B cell (primary cell): ENCODE data around the gene TCF21. TPM values are rescaled to one million over a fixed set of nuclear protein-coding genes. Genes with fewer than 3 reads are reported as not detected.

Source experiments
- ATAC-seq: fragments of 200-7000 bp; cut with Tn5 transposase; one replicate; pipeline ENCODE4 v1.10.0; 2021; ENCODE audit warnings: low read depth, mild to moderate bottlenecking, moderate number of reproducible peaks, moderate library complexity
- CTCF ChIA-PET: fragments of 350-600 bp; sonication (Branson Sonifier 250); formaldehyde crosslinking; loops from one replicate; lab custom pipeline; 2021; ENCODE audit warnings: antibody characterized with exemption, inconsistent platforms; lab: Charles Lee
- POLR2A ChIA-PET: fragments of 350-600 bp; sonication (Branson Sonifier 250); formaldehyde crosslinking; loops from one replicate; lab custom pipeline; 2021; ENCODE audit warnings: antibody characterized with exemption; lab: Charles Lee
- DNase-seq: peaks from one replicate; pipeline ENCODE4 v3.0.0; 2013
- H2AFZ ChIP-seq: 2 replicates; pipeline ENCODE4 v1.6.1; 2012; ENCODE audit warnings: mild to moderate bottlenecking, low read depth, low read length; ENCODE audit not compliant: insufficient read depth, poor library complexity, severe bottlenecking
- H3K27ac ChIP-seq, 2 donors: 1 replicate in 1 of 2; 2 replicates in 1 of 2; pipeline ENCODE4 v1.5.1; 2012 to 2013; ENCODE audit warnings: low read length in 2 of 2, mild to moderate bottlenecking in 2 of 2, moderate library complexity in 1 of 2
- H3K27me3 ChIP-seq, 4 experiments: fragments of 200-600 bp in 1 of 4; sonication (generic) in 1 of 4; replicated peaks in 1 of 4; 1 replicate in 2 of 4; 2 replicates in 2 of 4; pipeline versions ENCODE4 v1.6.1 to v1.7.0; 2013 to 2016; ENCODE audit warnings: low read length in 3 of 4, mild to moderate bottlenecking in 2 of 4, mixed read lengths in 1 of 4, moderate library complexity in 1 of 4; ENCODE audit not compliant: insufficient read depth in 4 of 4, control insufficient read depth in 3 of 4; ENCODE audit errors: control extremely low read depth in 1 of 4
- H3K36me3 ChIP-seq, 2 experiments: replicated peaks in 1 of 2; 1 replicate in 1 of 2; 2 replicates in 1 of 2; pipeline versions ENCODE4 v1.6.1 to v1.7.1; 2013; ENCODE audit warnings: low read length in 1 of 2; ENCODE audit not compliant: insufficient read depth in 2 of 2, control insufficient read depth in 1 of 2; ENCODE audit errors: control extremely low read depth in 1 of 2, extremely low read depth in 1 of 2
- H3K4me1 ChIP-seq, 2 donors: fragments of 200-600 bp in 1 of 2; sonication (generic) in 1 of 2; 1 replicate in 1 of 2; 2 replicates in 1 of 2; pipeline versions ENCODE4 v1.5.1 to v1.6.1; 2013 to 2017; ENCODE audit warnings: low read length in 2 of 2; ENCODE audit not compliant: control insufficient read depth in 2 of 2, insufficient read depth in 2 of 2
- H3K4me2 ChIP-seq: replicated peaks from 2 replicates; pipeline ENCODE3; 2012; ENCODE audit warnings: mild to moderate bottlenecking, low read depth, low read length; ENCODE audit not compliant: poor library complexity, severe bottlenecking
- H3K4me3 ChIP-seq, 5 experiments: fragments of 200-600 bp in 1 of 5; sonication (generic) in 1 of 5; 1 replicate in 3 of 5; 2 replicates in 2 of 5; pipeline versions ENCODE4 v1.5.1 to v1.7.0; 2011 to 2016; ENCODE audit warnings: low read length in 4 of 5, mild to moderate bottlenecking in 4 of 5, low read depth in 2 of 5, control low read depth in 1 of 5, moderate library complexity in 1 of 5; ENCODE audit not compliant: insufficient read depth in 1 of 5; ENCODE audit errors: control extremely low read depth in 1 of 5, extremely low read depth in 1 of 5
- H3K79me2 ChIP-seq: fragments of 200-600 bp; sonication (generic); one replicate; pipeline ENCODE4 v1.6.0; 2016; ENCODE audit warnings: low read length; ENCODE audit not compliant: control insufficient read depth, insufficient read depth
- H3K9ac ChIP-seq: fragments of 200-600 bp; sonication (generic); 2 replicates; pipeline ENCODE4 v1.6.1; 2017; ENCODE audit warnings: mild to moderate bottlenecking, low read length, moderate library complexity
- H3K9me3 ChIP-seq, 3 donors: one replicate each; pipeline versions ENCODE4 v1.6.1 to v1.7.1; 2013; ENCODE audit warnings: low read length in 2 of 3; ENCODE audit not compliant: control insufficient read depth in 2 of 3, insufficient read depth in 1 of 3; ENCODE audit errors: control extremely low read depth in 1 of 3
- H4K20me1 ChIP-seq: 2 replicates; pipeline ENCODE4 v1.6.0; 2012; ENCODE audit warnings: mild to moderate bottlenecking, low read length; ENCODE audit not compliant: insufficient read depth, control insufficient read depth, poor library complexity, severe bottlenecking
- H3K27ac Mint-ChIP-seq: one replicate; pipeline ENCODE4 v1.8.0; 2021; ENCODE audit warnings: mixed read lengths
- H3K27me3 Mint-ChIP-seq: one replicate; pipeline ENCODE4 v1.8.0; 2021; ENCODE audit warnings: mixed read lengths
- H3K4me1 Mint-ChIP-seq: one replicate; pipeline ENCODE4 v1.8.0; 2021; ENCODE audit warnings: mixed read lengths
- H3K4me3 Mint-ChIP-seq: one replicate; pipeline ENCODE4 v1.8.0; 2021; ENCODE audit warnings: mixed read lengths
- H3K9me3 Mint-ChIP-seq: one replicate; pipeline ENCODE4 v1.8.0; 2022; ENCODE audit warnings: mixed read lengths; ENCODE audit not compliant: insufficient read depth
- CTCF ChIP-seq: fragments of 200-600 bp; IDR thresholded peaks from one replicate; pipeline ENCODE4 v1.8.0; 2022; ENCODE audit warnings: antibody characterized with exemption, mild to moderate bottlenecking
- EZH2 ChIP-seq: IDR thresholded peaks from 2 replicates; pipeline ENCODE4 v1.6.1; 2012; ENCODE audit warnings: borderline replicate concordance, low read depth, mild to moderate bottlenecking, moderate library complexity, low read length; ENCODE audit not compliant: insufficient read depth, poor library complexity, severe bottlenecking
- WGBS: methylation state at CpG from one replicate; pipeline ENCODE4 v1.1.5; 2013; ENCODE audit warnings: missing lambda C conversion rate; ENCODE audit not compliant: insufficient coverage; 5-methylcytosine and 5-hydroxymethylcytosine counted together
- intact Hi-C: fragments of 100-400 bp; cut with micrococcal nuclease; formaldehyde crosslinking; loops from one replicate; pipeline ENCODE4 v1.10.0; 2022
- polyA plus RNA-seq: library from polyadenylated mRNA; depleted of rRNA; stranded (reverse); fragments of >200 nt; gene quantifications from 2 replicates; pipeline ENCODE4 v1.2.3, GENCODE V29; 2012
- total RNA-seq, 2 donors: library from RNA; stranded (reverse); fragments of 120-200 nt in 1 of 2; gene quantifications; 1 replicate in 1 of 2; 2 replicates in 1 of 2; pipeline versions ENCODE4 v1.2.3 to v1.2.4, GENCODE V29; 2013 to 2022

The TCF21 gene
- total and polyA plus RNA-seq, 2 donors (not counting 1 experiment from before 2014, with no cell fraction given): not detected

- DNase-seq (no peak), ATAC-seq (no peak)
- no peak overlapping the region for H2AFZ ChIP-seq
- H3K27me3 ChIP-seq: peaks cover 0 to 61% (median 49%) of the 10 kb centered on the region in 4 experiments
- no peaks in the 10 kb centered on the region for H4K20me1 ChIP-seq
- H3K27ac ChIP-seq: no peak overlapping the region
- no peak overlapping the region for H3K4me3 ChIP-seq
- Mint-ChIP-seq H3K27ac (no peak overlapping the region), H3K4me1 (peaks cover 23% of the 10 kb centered on the region), H3K4me3 (no peak overlapping the region), H3K27me3 (peaks cover 74% of the 10 kb centered on the region), H3K9me3 (no peaks in the 10 kb centered on the region)
- TF ChIP-seq EZH2 (no peak), CTCF (no peak)
- no peak overlapping the region for H3K4me2 ChIP-seq
- CTCF ChIA-PET: no interaction called here
- H3K36me3 ChIP-seq: no peaks in the 10 kb centered on the region
- peaks cover 0 to 11% (median 0%) of the 10 kb centered on the region in 3 donors for H3K9me3 ChIP-seq
- POLR2A ChIA-PET: no interaction called here
- no peak overlapping the region for H3K9ac ChIP-seq
- WGBS: 9% methylated on average over 42 of the region's 45 CpGs
- intact Hi-C loops: no loop called here
- peaks cover 17 to 26% of the 10 kb centered on the region in 2 donors for H3K4me1 ChIP-seq
- no peaks in the 10 kb centered on the region for H3K79me2 ChIP-seq
Observed at GRCh38 chr6:133895573-133896343, 6.8 kb downstream of the TCF21 start.

- Histone ChIP-seq H3K4me3 (no peak overlapping the region), H3K4me1 (peaks cover 13 to 21% of the 10 kb centered on the region in 2 donors), H3K9me3 (peaks cover 0 to 8% (median 0%) of the 10 kb centered on the region in 3 donors), H3K9ac (no peak overlapping the region), H3K4me2 (no peak overlapping the region), H3K27me3 (peaks cover 0 to 58% (median 46%) of the 10 kb centered on the region in 4 experiments), H3K79me2 (no peaks in the 10 kb centered on the region), H3K36me3 (no peaks in the 10 kb centered on the region), H4K20me1 (no peaks in the 10 kb centered on the region), H3K27ac (no peak overlapping the region), H2AFZ (no peak overlapping the region)
- Mint-ChIP-seq H3K27me3 (peaks cover 71% of the 10 kb centered on the region), H3K4me1 (peaks cover 17% of the 10 kb centered on the region), H3K9me3 (no peaks in the 10 kb centered on the region), H3K4me3 (no peak overlapping the region), H3K27ac (no peak overlapping the region)
- CTCF ChIA-PET: interaction anchor here (0.7 kb wide), 1 partner anchor 22 kb away, joined by 3 read pairs; no protein-coding TSS in a partner anchor
- POLR2A ChIA-PET: no interaction called here
- intact Hi-C loops: no loop called here
- 19% methylated on average over 4 of the region's 5 CpGs for WGBS
- no peak for TF ChIP-seq CTCF
- no peak for TF ChIP-seq EZH2
- ATAC-seq: no peak
- DNase-seq: no peak
Observed at GRCh38 chr6:133896344-133896721, 7.4 kb downstream of the TCF21 start.
